NCI-H226 (cell line): ENCODE data around the gene MTA1.

ENCODE experiments used
- DNase-seq: peaks from one replicate; pipeline ENCODE4 v3.0.0-alpha.2; 2015

The MTA1 gene

GRCh38 chr14:105490267-105490571, 70.6 kb downstream of the MTA1 start:
- no peak for DNase-seq

- peak; percentile 100 for DNase-seq
Observed at GRCh38 chr14:105490572-105491365, 71.1 kb downstream of the MTA1 start, which contains the start of gene TEDC1. Gene TEDC1 (plus strand): TSS chr14:105491246. CDS start chr14:105491376, 130 bp downstream.

GRCh38 chr14:105491366-105491973, 71.8 kb downstream of the MTA1 start:
- peak; percentile 52 for DNase-seq

- DNase-seq = no peak
Observed at GRCh38 chr14:105492031-105492970, 72.7 kb downstream of the MTA1 start.

- DNase-seq = no peak
Observed at GRCh38 chr14:105492971-105493871, 73.6 kb downstream of the MTA1 start.

- DNase-seq = no peak
Observed at GRCh38 chr14:105493921-105494605, 74.4 kb downstream of the MTA1 start.

GRCh38 chr14:105494606-105494929, 74.9 kb downstream of the MTA1 start:
- DNase-seq = no peak

- DNase-seq = no peak
Observed at GRCh38 chr14:105495101-105495989, 75.7 kb downstream of the MTA1 start.

GRCh38 chr14:105495990-105496830, 76.6 kb downstream of the MTA1 start:
- DNase-seq = no peak

- DNase-seq = no peak
Observed at GRCh38 chr14:105496831-105497591, 77.4 kb downstream of the MTA1 start.

GRCh38 chr14:105497671-105498429, 78.2 kb downstream of the MTA1 start:
- no peak for DNase-seq

GRCh38 chr14:105498430-105499255, 79.0 kb downstream of the MTA1 start:
- DNase-seq = no peak

- no peak for DNase-seq
Observed at GRCh38 chr14:105499256-105500035, 79.8 kb downstream of the MTA1 start.

GRCh38 chr14:105500036-105500725, 80.6 kb downstream of the MTA1 start:
- no peak for DNase-seq

GRCh38 chr14:105500726-105501101, 81.1 kb downstream of the MTA1 start:
- no peak for DNase-seq
